B cell (primary cell): ENCODE measurements around the gene PFN1. TPM values are rescaled to one million over a fixed set of nuclear protein-coding genes. Genes with fewer than 3 reads are reported as not detected.

Source experiments
- ATAC-seq: fragments of 200-7000 bp; cut with Tn5 transposase; one replicate; pipeline ENCODE4 v1.10.0; 2021; ENCODE audit warnings: low read depth, mild to moderate bottlenecking, moderate number of reproducible peaks, moderate library complexity
- CTCF ChIA-PET: fragments of 350-600 bp; sonication (Branson Sonifier 250); formaldehyde crosslinking; loops from one replicate; lab custom pipeline; 2021; ENCODE audit warnings: antibody characterized with exemption, inconsistent platforms; lab: Charles Lee
- POLR2A ChIA-PET: fragments of 350-600 bp; sonication (Branson Sonifier 250); formaldehyde crosslinking; loops from one replicate; lab custom pipeline; 2021; ENCODE audit warnings: antibody characterized with exemption; lab: Charles Lee
- DNase-seq: peaks from one replicate; pipeline ENCODE4 v3.0.0; 2013
- H2AFZ ChIP-seq: 2 replicates; pipeline ENCODE4 v1.6.1; 2012; ENCODE audit warnings: mild to moderate bottlenecking, low read depth, low read length; ENCODE audit not compliant: insufficient read depth, poor library complexity, severe bottlenecking
- H3K27ac ChIP-seq, 2 donors: 1 replicate in 1 of 2; 2 replicates in 1 of 2; pipeline ENCODE4 v1.5.1; 2012 to 2013; ENCODE audit warnings: low read length in 2 of 2, mild to moderate bottlenecking in 2 of 2, moderate library complexity in 1 of 2
- H3K27me3 ChIP-seq, 4 experiments: fragments of 200-600 bp in 1 of 4; sonication (generic) in 1 of 4; replicated peaks in 1 of 4; 1 replicate in 2 of 4; 2 replicates in 2 of 4; pipeline versions ENCODE4 v1.6.1 to v1.7.0; 2013 to 2016; ENCODE audit warnings: low read length in 3 of 4, mild to moderate bottlenecking in 2 of 4, mixed read lengths in 1 of 4, moderate library complexity in 1 of 4; ENCODE audit not compliant: insufficient read depth in 4 of 4, control insufficient read depth in 3 of 4; ENCODE audit errors: control extremely low read depth in 1 of 4
- H3K36me3 ChIP-seq, 2 experiments: replicated peaks in 1 of 2; 1 replicate in 1 of 2; 2 replicates in 1 of 2; pipeline versions ENCODE4 v1.6.1 to v1.7.1; 2013; ENCODE audit warnings: low read length in 1 of 2; ENCODE audit not compliant: insufficient read depth in 2 of 2, control insufficient read depth in 1 of 2; ENCODE audit errors: control extremely low read depth in 1 of 2, extremely low read depth in 1 of 2
- H3K4me1 ChIP-seq, 2 donors: fragments of 200-600 bp in 1 of 2; sonication (generic) in 1 of 2; 1 replicate in 1 of 2; 2 replicates in 1 of 2; pipeline versions ENCODE4 v1.5.1 to v1.6.1; 2013 to 2017; ENCODE audit warnings: low read length in 2 of 2; ENCODE audit not compliant: control insufficient read depth in 2 of 2, insufficient read depth in 2 of 2
- H3K4me2 ChIP-seq: replicated peaks from 2 replicates; pipeline ENCODE3; 2012; ENCODE audit warnings: mild to moderate bottlenecking, low read depth, low read length; ENCODE audit not compliant: poor library complexity, severe bottlenecking
- H3K4me3 ChIP-seq, 5 experiments: fragments of 200-600 bp in 1 of 5; sonication (generic) in 1 of 5; 1 replicate in 3 of 5; 2 replicates in 2 of 5; pipeline versions ENCODE4 v1.5.1 to v1.7.0; 2011 to 2016; ENCODE audit warnings: low read length in 4 of 5, mild to moderate bottlenecking in 4 of 5, low read depth in 2 of 5, control low read depth in 1 of 5, moderate library complexity in 1 of 5; ENCODE audit not compliant: insufficient read depth in 1 of 5; ENCODE audit errors: control extremely low read depth in 1 of 5, extremely low read depth in 1 of 5
- H3K79me2 ChIP-seq: fragments of 200-600 bp; sonication (generic); one replicate; pipeline ENCODE4 v1.6.0; 2016; ENCODE audit warnings: low read length; ENCODE audit not compliant: control insufficient read depth, insufficient read depth
- H3K9ac ChIP-seq: fragments of 200-600 bp; sonication (generic); 2 replicates; pipeline ENCODE4 v1.6.1; 2017; ENCODE audit warnings: mild to moderate bottlenecking, low read length, moderate library complexity
- H3K9me3 ChIP-seq, 3 donors: one replicate each; pipeline versions ENCODE4 v1.6.1 to v1.7.1; 2013; ENCODE audit warnings: low read length in 2 of 3; ENCODE audit not compliant: control insufficient read depth in 2 of 3, insufficient read depth in 1 of 3; ENCODE audit errors: control extremely low read depth in 1 of 3
- H4K20me1 ChIP-seq: 2 replicates; pipeline ENCODE4 v1.6.0; 2012; ENCODE audit warnings: mild to moderate bottlenecking, low read length; ENCODE audit not compliant: insufficient read depth, control insufficient read depth, poor library complexity, severe bottlenecking
- H3K27ac Mint-ChIP-seq: one replicate; pipeline ENCODE4 v1.8.0; 2021; ENCODE audit warnings: mixed read lengths
- H3K27me3 Mint-ChIP-seq: one replicate; pipeline ENCODE4 v1.8.0; 2021; ENCODE audit warnings: mixed read lengths
- H3K4me1 Mint-ChIP-seq: one replicate; pipeline ENCODE4 v1.8.0; 2021; ENCODE audit warnings: mixed read lengths
- H3K4me3 Mint-ChIP-seq: one replicate; pipeline ENCODE4 v1.8.0; 2021; ENCODE audit warnings: mixed read lengths
- H3K9me3 Mint-ChIP-seq: one replicate; pipeline ENCODE4 v1.8.0; 2022; ENCODE audit warnings: mixed read lengths; ENCODE audit not compliant: insufficient read depth
- EZH2 ChIP-seq: IDR thresholded peaks from 2 replicates; pipeline ENCODE4 v1.6.1; 2012; ENCODE audit warnings: borderline replicate concordance, low read depth, mild to moderate bottlenecking, moderate library complexity, low read length; ENCODE audit not compliant: insufficient read depth, poor library complexity, severe bottlenecking
- WGBS: methylation state at CpG from one replicate; pipeline ENCODE4 v1.1.5; 2013; ENCODE audit warnings: missing lambda C conversion rate; ENCODE audit not compliant: insufficient coverage; 5-methylcytosine and 5-hydroxymethylcytosine counted together
- intact Hi-C: fragments of 100-400 bp; cut with micrococcal nuclease; formaldehyde crosslinking; loops from one replicate; pipeline ENCODE4 v1.10.0; 2022
- polyA plus RNA-seq: library from polyadenylated mRNA; depleted of rRNA; stranded (reverse); fragments of >200 nt; gene quantifications from 2 replicates; pipeline ENCODE4 v1.2.3, GENCODE V29; 2012
- total RNA-seq, 2 donors: library from RNA; stranded (reverse); fragments of 120-200 nt in 1 of 2; gene quantifications; 1 replicate in 1 of 2; 2 replicates in 1 of 2; pipeline versions ENCODE4 v1.2.3 to v1.2.4, GENCODE V29; 2013 to 2022
- TF ChIP-seq, protein P1 (sequence below): fragments of 200-600 bp; IDR thresholded peaks from one replicate; pipeline ENCODE4 v1.8.0; 2022; ENCODE audit warnings: antibody characterized with exemption, mild to moderate bottlenecking

Gene PFN1
- total and polyA plus RNA-seq, 2 donors (not counting 1 experiment from before 2014, with no cell fraction given) = 330 to 609 TPM

DNA sequence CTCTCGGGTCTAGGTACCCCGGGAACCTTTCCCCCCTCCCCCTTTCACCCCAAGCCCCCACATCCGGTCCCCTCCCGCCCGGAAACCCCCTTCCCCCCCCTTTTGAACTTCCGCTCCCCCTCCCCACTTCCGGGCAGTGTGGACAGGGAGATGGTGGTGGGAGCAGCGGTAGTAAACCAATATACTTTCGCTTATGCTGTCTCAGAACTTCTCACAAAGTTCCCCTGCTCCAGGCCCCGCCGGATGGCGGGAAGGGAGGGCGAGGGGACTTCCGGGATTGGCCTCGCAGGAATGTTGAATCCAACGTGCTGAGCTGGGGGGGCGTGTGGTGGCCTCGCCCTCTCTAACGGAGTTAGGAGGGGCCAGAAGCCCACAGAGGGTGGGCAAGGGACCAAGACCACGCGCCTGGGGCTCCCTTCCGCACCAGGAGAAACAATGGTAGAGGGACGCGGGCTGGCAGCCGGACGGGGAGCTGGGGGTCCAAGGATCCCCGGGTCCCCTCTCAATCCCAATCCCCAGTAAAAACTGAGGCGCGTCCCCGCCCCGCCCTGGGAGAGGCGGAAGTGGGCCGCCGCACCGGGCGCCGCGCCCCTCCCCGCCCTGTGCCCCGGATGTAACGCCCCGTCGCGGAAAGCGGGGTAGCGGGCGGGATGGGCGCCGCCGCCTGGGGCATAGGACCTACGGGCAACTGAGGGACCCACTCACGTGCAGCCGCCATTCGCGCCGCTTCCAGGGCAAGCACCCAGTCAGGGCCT is 742 bp downstream of the PFN1 start:
- Mint-ChIP-seq H3K27ac (peak overlapping the region; percentile 99), H3K27me3 (no peaks in the 10 kb centered on the region), H3K9me3 (no peaks in the 10 kb centered on the region), H3K4me3 (peak overlapping the region; percentile 98), H3K4me1 (peaks cover 58% of the 10 kb centered on the region)
- Histone ChIP-seq H3K36me3 (peaks cover 0 to 38% of the 10 kb centered on the region in 2 experiments), H2AFZ (peak overlapping the region; percentile 97), H3K4me2 (peak overlapping the region; percentile 98), H3K27me3 (no peaks in the 10 kb centered on the region), H3K9me3 (no peaks in the 10 kb centered on the region), H3K9ac (peak overlapping the region; percentile 97), H3K79me2 (peaks cover 56% of the 10 kb centered on the region), H3K27ac (peak overlapping the region; percentile 93 to 94), H4K20me1 (peaks cover 43% of the 10 kb centered on the region), H3K4me1 (peaks cover 50 to 58% of the 10 kb centered on the region in 2 donors), H3K4me3 (peak overlapping the region; percentile 70 to 99 (median 99))
- intact Hi-C loops = loop anchor here (1.0 to 10.0 kb wide), 8 partner anchors 7 to 985 kb away; partner anchors contain the start of genes ARRB2, ATP2A3, INCA1 and KIF1C
- CTCF ChIA-PET = interaction anchor here (1.3 to 3.0 kb wide), 5 partner anchors 11 to 50 kb away, joined by 3 to 16 read pairs (median 4); partner anchors contain the start of genes CHRNE, INCA1, KIF1C and SPAG7
- DNase-seq (peak; percentile 73), ATAC-seq (peak; percentile 8)
- WGBS = 0% methylated on average over 44 of the region's 56 CpGs
- TF ChIP-seq, protein P1, sequence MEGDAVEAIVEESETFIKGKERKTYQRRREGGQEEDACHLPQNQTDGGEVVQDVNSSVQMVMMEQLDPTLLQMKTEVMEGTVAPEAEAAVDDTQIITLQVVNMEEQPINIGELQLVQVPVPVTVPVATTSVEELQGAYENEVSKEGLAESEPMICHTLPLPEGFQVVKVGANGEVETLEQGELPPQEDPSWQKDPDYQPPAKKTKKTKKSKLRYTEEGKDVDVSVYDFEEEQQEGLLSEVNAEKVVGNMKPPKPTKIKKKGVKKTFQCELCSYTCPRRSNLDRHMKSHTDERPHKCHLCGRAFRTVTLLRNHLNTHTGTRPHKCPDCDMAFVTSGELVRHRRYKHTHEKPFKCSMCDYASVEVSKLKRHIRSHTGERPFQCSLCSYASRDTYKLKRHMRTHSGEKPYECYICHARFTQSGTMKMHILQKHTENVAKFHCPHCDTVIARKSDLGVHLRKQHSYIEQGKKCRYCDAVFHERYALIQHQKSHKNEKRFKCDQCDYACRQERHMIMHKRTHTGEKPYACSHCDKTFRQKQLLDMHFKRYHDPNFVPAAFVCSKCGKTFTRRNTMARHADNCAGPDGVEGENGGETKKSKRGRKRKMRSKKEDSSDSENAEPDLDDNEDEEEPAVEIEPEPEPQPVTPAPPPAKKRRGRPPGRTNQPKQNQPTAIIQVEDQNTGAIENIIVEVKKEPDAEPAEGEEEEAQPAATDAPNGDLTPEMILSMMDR = no peak
- TF ChIP-seq EZH2 = no peak
- POLR2A ChIA-PET = interaction anchor here (0.6 to 4.9 kb wide), 11 partner anchors 8 to 980 kb away, joined by 3 to 81 read pairs (median 4); partner anchors contain the start of genes INCA1, KIF1C, RNF167 and SLC25A11
